Right kidney (tissue), 1 donor: ENCODE data around the gene ATF5.

Experiments used
- DNase-seq: peaks from one replicate; pipeline ENCODE4 v3.0.0-alpha.2; 2016

The ATF5 gene

GRCh38 chr19:49976496-49976895 lies 47.5 kb downstream of the ATF5 start:
- no peak for DNase-seq

- no peak for DNase-seq
Measured at GRCh38 chr19:49977076-49977475, 48.1 kb downstream of the ATF5 start.

GRCh38 chr19:49977881-49978280 lies 48.9 kb downstream of the ATF5 start:
- no peak for DNase-seq

GRCh38 chr19:49978324-49978723 lies 49.3 kb downstream of the ATF5 start:
- DNase-seq = no peak

GRCh38 chr19:49981603-49982593 lies 52.9 kb downstream of the ATF5 start:
- DNase-seq = no peak
